HG03280 (cell line): ENCODE data around the gene EPHB2.

Experiments
- ATAC-seq: cut with Tn5 transposase; IDR thresholded peaks from one replicate; pipeline ENCODE4 v1.9.1; 2021; ENCODE audit warnings: mild to moderate bottlenecking, moderate library complexity; ENCODE audit not compliant: unreplicated experiment

Gene EPHB2

GRCh38 chr1:22852144-22852655 lies 141.6 kb downstream of the EPHB2 start:
- ATAC-seq, result no peak

GRCh38 chr1:22853651-22854185 lies 143.1 kb downstream of the EPHB2 start:
- no peak for ATAC-seq

GRCh38 chr1:22854688-22855565 lies 144.3 kb downstream of the EPHB2 start:
- no peak for ATAC-seq

DNA sequence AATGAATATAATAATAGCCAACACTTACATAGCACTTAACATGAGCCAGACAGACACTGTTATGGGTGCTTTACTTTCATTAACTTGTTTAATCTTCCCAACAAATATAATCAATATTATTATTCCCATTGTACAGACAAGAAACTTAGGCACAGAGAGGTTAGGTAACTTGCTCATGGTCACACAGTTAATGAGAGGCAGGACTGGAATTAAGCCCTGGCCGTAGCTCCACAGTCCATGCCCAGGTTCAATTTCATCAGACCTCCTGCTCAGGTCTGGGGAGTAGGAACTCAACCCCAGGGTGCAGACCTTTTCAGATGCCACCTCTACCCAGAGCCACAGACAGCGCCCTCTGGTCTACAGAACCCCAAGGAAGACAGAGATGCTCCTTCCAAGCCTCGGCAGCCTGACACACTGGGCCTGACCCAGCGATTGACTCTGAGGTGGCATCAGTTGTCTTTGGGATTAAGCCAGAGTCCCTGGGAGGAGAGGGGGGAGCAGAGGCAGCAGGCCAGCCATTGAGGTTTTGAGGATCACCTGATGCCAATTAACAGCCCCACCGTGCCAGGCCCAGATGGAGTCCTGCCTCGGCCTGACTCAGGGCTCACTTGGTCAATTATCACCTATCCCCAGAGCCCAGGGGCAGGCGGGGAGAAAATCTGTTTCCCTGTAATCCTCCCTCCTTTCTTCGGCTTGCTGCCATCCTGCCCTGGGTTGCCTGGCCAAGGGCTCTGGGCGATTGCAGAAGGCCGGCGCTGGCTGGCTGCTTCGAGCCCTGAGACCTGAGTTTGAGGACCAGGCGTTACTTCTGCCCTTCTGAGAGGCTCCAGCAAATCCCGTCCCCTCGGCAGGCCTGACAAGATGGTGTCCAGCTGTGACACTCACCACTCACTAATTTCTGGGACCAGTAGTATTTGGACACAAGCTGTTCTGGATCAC lies 145.3 kb downstream of the EPHB2 start:
- ATAC-seq, result no peak

DNA sequence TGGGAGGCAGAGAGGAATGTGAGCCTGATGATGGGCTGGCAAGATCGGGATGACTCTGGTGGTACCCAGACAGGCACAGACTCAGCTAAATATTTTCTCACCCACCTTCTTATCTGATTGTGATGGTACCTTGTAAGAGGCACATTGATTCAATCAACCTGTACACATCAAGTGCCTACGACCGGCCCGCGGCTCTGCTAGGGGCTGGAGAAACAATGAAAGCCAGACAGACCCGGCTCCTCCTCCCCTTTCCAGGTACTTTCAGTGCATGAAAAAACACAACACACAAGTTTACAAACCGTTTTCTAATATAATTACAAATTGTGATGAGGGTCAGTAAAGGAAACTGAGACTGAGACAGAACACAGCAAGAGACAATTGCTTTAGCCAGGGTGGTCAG lies 147.0 kb downstream of the EPHB2 start:
- ATAC-seq, result no peak

DNA sequence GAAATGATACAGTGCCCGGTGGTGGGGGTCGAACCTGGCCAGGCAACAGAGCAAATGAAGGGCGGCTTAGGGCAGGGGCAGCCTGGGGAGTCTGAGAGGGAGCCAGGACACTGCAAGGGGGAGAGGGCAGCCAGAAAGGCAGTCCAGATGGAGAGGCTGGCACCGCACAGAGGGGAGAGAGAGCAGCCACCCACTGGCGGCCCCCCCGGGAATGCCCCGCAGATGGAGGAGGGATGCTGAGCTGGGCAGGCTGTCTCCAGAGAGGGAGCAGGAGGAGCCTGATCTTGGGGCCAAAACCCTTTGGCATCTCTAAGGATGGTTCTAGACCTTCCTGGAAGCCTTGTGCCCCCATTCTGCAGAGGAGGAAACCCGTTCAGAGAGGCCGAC lies 149.8 kb downstream of the EPHB2 start:
- ATAC-seq, result no peak

GRCh38 chr1:22860883-22861385 lies 150.3 kb downstream of the EPHB2 start:
- no peak for ATAC-seq

- no peak for ATAC-seq
Measured at GRCh38 chr1:22861764-22862440, 151.3 kb downstream of the EPHB2 start.

- no peak for ATAC-seq
Measured at GRCh38 chr1:22862752-22863151, 152.1 kb downstream of the EPHB2 start.

DNA sequence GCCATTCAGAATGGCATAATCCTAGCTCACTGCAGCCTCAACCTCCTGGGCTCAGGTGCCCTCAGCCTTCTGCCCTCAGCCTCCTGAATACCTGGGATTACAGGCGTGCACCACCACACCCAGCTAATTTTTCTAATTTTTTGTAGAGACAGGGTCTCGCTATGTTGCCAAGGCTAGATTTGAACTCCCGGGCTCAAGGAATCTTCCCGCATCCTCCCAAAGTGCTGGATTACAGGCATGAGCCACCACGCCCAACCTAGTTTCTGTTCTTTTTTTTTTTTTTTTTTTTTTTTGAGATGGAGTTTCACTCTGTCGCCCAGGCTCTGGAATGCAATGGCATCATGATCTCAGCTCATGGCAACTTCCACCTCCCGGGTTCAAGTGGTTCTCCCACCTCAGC lies 153.1 kb downstream of the EPHB2 start:
- no peak for ATAC-seq

GRCh38 chr1:22864886-22865285 lies 154.2 kb downstream of the EPHB2 start:
- ATAC-seq, result no peak

DNA sequence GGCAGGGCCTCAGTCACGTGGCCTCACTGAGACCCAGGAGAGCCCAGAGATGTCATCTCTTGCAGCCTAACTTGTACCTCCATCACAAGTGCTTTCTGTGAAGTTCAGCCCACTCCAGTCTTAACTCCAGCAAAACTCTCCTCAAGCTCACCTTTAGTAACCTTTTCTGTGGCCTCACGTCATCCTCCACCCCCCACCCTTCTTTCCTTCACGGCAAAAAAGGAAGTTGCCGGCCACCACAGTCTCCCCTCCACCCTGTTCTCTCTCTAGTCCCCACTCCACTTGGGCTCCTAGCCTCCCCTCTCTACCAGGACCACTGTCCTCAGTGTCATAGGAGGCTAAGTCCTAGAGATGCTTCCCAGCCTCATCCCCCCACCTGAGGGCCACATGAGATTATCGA lies 155.1 kb downstream of the EPHB2 start:
- ATAC-seq, result no peak

- no peak for ATAC-seq
Measured at GRCh38 chr1:22866868-22867267, 156.2 kb downstream of the EPHB2 start.

DNA sequence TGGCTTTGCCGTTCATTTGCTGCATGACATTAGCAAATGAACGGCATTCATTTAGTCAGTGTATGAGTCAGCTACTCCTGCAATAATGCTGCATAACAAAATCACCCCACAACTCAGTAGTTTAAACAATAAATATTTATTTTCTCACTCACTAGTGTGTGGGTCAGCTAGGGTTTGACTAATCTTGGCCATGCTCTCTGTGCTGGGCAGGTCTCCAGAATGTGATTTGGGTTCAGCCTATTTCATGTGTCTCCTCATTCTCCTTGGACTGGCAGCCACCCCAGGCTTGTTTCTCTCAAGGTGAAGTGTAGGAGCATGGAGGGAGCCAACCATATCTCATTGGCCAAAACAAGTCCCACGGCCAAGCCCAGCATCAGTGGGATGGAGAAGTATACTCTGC lies 157.7 kb downstream of the EPHB2 start:
- ATAC-seq, result no peak

DNA sequence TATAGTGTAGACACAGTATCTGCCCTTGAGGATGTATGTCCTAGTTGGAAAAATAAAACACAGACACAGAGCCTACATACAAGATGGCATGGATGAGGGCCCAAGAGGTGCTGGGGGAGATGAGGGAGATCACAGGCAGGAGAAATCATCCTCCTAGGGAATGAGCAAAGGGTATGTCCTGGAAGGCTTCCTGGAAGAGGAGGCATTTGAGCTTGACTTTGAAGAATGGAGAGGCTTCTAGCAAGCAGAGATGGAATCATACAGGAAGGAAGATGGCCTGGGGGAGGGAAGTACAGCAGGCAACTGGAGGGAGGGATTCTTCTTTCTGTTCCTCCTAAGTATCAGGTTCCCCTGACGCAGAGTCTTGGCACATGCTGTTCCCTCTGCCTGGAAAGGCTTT lies 158.7 kb downstream of the EPHB2 start:
- no peak for ATAC-seq

DNA sequence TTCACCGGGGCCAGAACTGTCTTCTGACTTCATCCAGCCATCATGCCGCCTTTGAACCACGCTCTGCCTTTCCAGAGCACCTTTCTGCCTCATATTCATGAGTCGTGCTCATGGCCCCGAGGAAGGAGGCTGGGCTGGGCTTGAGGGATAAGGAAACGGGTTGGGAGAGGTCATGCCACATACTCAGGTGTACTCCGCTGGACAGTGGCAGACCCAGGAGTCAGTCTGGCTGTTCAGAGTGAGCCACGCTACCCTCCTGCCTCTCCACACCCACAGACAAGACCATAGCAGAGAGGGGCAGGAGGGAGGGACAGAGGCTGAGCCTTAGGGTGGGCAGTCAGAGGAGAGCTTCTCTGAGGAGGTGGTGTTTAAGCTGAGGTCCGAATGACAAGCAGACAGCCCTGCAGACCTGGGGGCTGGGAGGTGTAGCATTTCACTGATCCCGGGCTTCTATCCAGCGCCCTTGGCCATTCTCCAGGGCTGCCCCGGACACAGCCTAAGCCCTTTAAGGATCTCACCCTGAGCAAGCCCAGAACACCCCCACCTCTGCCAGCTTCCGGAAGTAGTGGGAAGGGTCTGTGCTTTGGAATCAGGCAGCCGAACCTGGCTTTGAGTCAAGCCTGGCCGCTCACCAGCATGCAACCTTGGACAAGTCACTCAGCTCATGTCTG lies 159.7 kb downstream of the EPHB2 start:
- ATAC-seq, result no peak

DNA sequence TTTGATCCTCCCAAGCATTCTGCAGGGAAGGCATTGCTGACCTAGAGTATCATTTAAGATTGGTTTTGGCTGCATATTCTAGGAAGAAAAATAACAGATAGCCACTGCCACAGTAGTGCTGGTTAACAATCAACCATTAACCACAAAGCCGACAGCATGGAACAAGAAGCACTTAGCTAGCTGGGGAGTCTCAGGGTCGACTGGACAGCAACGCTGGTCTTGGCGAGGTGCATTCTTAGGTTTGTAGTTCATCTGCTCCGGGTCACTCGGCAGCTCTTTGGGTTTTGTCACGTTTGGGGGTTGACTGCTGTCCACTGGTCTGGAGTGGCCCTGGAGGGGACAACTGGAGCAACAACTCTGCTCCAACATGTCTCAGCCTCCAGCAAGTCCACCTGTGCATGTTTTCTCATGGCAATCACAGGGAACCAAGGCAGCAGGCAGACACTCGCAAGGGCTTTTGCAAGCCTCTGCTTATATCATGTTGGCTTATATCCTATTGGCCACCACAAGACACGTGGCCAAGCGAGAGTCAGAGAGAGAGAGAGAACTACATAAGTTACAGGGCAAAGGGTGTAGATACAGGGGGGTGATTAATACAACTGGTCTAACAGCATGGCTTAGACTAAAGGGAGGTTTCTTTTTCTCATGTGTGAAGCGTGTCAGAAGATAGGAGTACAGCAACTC lies 162.5 kb downstream of the EPHB2 start:
- ATAC-seq, result no peak

GRCh38 chr1:22874785-22875184 lies 164.1 kb downstream of the EPHB2 start:
- ATAC-seq, result no peak

DNA sequence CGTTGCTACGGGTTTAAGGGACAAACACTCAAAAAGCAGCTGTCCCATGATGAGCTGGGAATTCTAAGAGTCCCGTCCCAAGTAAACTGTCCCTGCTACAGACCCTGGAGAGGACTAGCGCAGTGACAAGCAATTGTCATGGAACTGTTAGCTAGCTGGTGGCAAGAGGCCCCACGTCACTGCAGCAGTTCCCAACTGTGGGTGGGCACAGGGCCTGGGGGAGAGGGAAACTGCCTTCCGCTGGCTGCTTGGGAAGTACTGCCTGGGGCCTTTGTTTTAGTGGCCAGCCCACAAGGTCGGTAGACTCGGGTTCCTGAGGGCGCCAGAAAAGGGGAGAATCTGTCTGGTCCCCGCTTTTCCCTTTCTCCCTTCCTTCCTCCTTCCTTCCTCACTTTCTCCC lies 164.6 kb downstream of the EPHB2 start:
- ATAC-seq, result no peak

- no peak for ATAC-seq
Measured at GRCh38 chr1:22875841-22876240, 165.2 kb downstream of the EPHB2 start.
